ENCODE measurements around the gene RERE. TPM values are rescaled to one million over a fixed set of nuclear protein-coding genes. Genes with fewer than 3 reads are reported as not detected.

Gene RERE
- total RNA-seq, 1 donor from 2014 or later: 124 TPM

GRCh38 chr1:8494681-8495080 lies 322.8 kb downstream of the RERE start:
- Histone ChIP-seq H3K36me3 (ENCODE audit: insufficient read depth, low read length) (peaks cover 6% of the 10 kb centered on the region), H3K9ac (ENCODE audit: low read length) (no peak overlapping the region), H4K20me1 (ENCODE audit: insufficient read depth, low read length) (no peaks in the 10 kb centered on the region), H3K4me1 (ENCODE audit: insufficient read depth, low read length) (no peaks in the 10 kb centered on the region), H3K27me3 (ENCODE audit: insufficient read depth, low read length) (no peaks in the 10 kb centered on the region), H3K9me3 (ENCODE audit: insufficient read depth, low read depth, low read length) (no peaks in the 10 kb centered on the region), H2AFZ (ENCODE audit: low read depth, low read length) (no peak overlapping the region), H3K79me2 (ENCODE audit: insufficient read depth, low read length) (no peaks in the 10 kb centered on the region), H3K4me3 (ENCODE audit: insufficient read depth, low read depth, low read length) (no peak overlapping the region), H3K4me2 (ENCODE audit: low read length) (no peak overlapping the region), H3K27ac (ENCODE audit: low read depth, low read length) (no peak overlapping the region)
- H3K27ac Mint-ChIP-seq (ENCODE audit: unreplicated experiment): no peak overlapping the region
- FAIRE-seq: no peak
- no peak overlapping the region for H3K4me3 Mint-ChIP-seq (ENCODE audit: unreplicated experiment)
- peaks cover 6% of the 10 kb centered on the region for H3K9me3 Mint-ChIP-seq (ENCODE audit: unreplicated experiment)
- DNase-seq (ENCODE audit: low read depth): no peak
- TF ChIP-seq EZH2 (IDR thresholded peaks at IDR 0.05; ENCODE audit: insufficient read depth, low read length) (no peak), CTCF (IDR thresholded peaks at IDR 0.05; ENCODE audit: insufficient read depth, low read depth, low read length) (no peak)
- H3K4me1 Mint-ChIP-seq (ENCODE audit: low read depth, unreplicated experiment): peaks cover 18% of the 10 kb centered on the region
- peaks cover 43% of the 10 kb centered on the region for H3K36me3 Mint-ChIP-seq (ENCODE audit: low read depth, unreplicated experiment)
- no peaks in the 10 kb centered on the region for H3K27me3 Mint-ChIP-seq (ENCODE audit: low read depth, unreplicated experiment)

GRCh38 chr1:8493916-8494540 lies 323.4 kb downstream of the RERE start:
- no peaks in the 10 kb centered on the region for H3K27me3 Mint-ChIP-seq (ENCODE audit: low read depth, unreplicated experiment)
- H3K27me3 ChIP-seq (ENCODE audit: insufficient read depth, low read length): no peaks in the 10 kb centered on the region
- no peak overlapping the region for H3K4me3 ChIP-seq (ENCODE audit: insufficient read depth, low read depth, low read length)
- no peak overlapping the region for H3K4me2 ChIP-seq (ENCODE audit: low read length)
- H3K9me3 ChIP-seq (ENCODE audit: insufficient read depth, low read depth, low read length): no peaks in the 10 kb centered on the region
- no peak overlapping the region for H3K4me3 Mint-ChIP-seq (ENCODE audit: unreplicated experiment)
- H3K4me1 Mint-ChIP-seq (ENCODE audit: low read depth, unreplicated experiment): peaks cover 18% of the 10 kb centered on the region
- TF ChIP-seq CTCF (IDR thresholded peaks at IDR 0.05; ENCODE audit: insufficient read depth, low read depth, low read length): no peak
- no peak for TF ChIP-seq EZH2 (IDR thresholded peaks at IDR 0.05; ENCODE audit: insufficient read depth, low read length)
- H2AFZ ChIP-seq (ENCODE audit: low read depth, low read length): no peak overlapping the region
- no peaks in the 10 kb centered on the region for H4K20me1 ChIP-seq (ENCODE audit: insufficient read depth, low read length)
- peak overlapping the region; percentile 18 for H3K27ac Mint-ChIP-seq (ENCODE audit: unreplicated experiment)
- peaks cover 6% of the 10 kb centered on the region for H3K9me3 Mint-ChIP-seq (ENCODE audit: unreplicated experiment)
- H3K79me2 ChIP-seq (ENCODE audit: insufficient read depth, low read length): no peaks in the 10 kb centered on the region
- H3K4me1 ChIP-seq (ENCODE audit: insufficient read depth, low read length): no peaks in the 10 kb centered on the region
- H3K9ac ChIP-seq (ENCODE audit: low read length): no peak overlapping the region
- H3K36me3 Mint-ChIP-seq (ENCODE audit: low read depth, unreplicated experiment): peaks cover 39% of the 10 kb centered on the region
- H3K36me3 ChIP-seq (ENCODE audit: insufficient read depth, low read length): peaks cover 6% of the 10 kb centered on the region
- no peak overlapping the region for H3K27ac ChIP-seq (ENCODE audit: low read depth, low read length)
- DNase-seq (ENCODE audit: low read depth) (no peak), FAIRE-seq (no peak)

GRCh38 chr1:8487249-8487648 lies 330.2 kb downstream of the RERE start:
- H3K9me3 ChIP-seq (ENCODE audit: insufficient read depth, low read depth, low read length): no peaks in the 10 kb centered on the region
- peaks cover 3% of the 10 kb centered on the region for H3K9me3 Mint-ChIP-seq (ENCODE audit: unreplicated experiment)
- H2AFZ ChIP-seq (ENCODE audit: low read depth, low read length): no peak overlapping the region
- H3K4me2 ChIP-seq (ENCODE audit: low read length): no peak overlapping the region
- H3K27me3 ChIP-seq (ENCODE audit: insufficient read depth, low read length): no peaks in the 10 kb centered on the region
- DNase-seq (ENCODE audit: low read depth) (no peak), FAIRE-seq (no peak)
- H3K9ac ChIP-seq (ENCODE audit: low read length): no peak overlapping the region
- H3K36me3 ChIP-seq (ENCODE audit: insufficient read depth, low read length): no peaks in the 10 kb centered on the region
- no peaks in the 10 kb centered on the region for H3K4me1 ChIP-seq (ENCODE audit: insufficient read depth, low read length)
- H3K36me3 Mint-ChIP-seq (ENCODE audit: low read depth, unreplicated experiment): peaks cover 4% of the 10 kb centered on the region
- H3K27ac Mint-ChIP-seq (ENCODE audit: unreplicated experiment): peak overlapping the region; percentile 66
- no peaks in the 10 kb centered on the region for H3K27me3 Mint-ChIP-seq (ENCODE audit: low read depth, unreplicated experiment)
- H3K4me3 ChIP-seq (ENCODE audit: insufficient read depth, low read depth, low read length): no peak overlapping the region
- no peaks in the 10 kb centered on the region for H3K79me2 ChIP-seq (ENCODE audit: insufficient read depth, low read length)
- peaks cover 3% of the 10 kb centered on the region for H4K20me1 ChIP-seq (ENCODE audit: insufficient read depth, low read length)
- H3K4me1 Mint-ChIP-seq (ENCODE audit: low read depth, unreplicated experiment): peaks cover 11% of the 10 kb centered on the region
- no peak overlapping the region for H3K27ac ChIP-seq (ENCODE audit: low read depth, low read length)
- no peak for TF ChIP-seq EZH2 (IDR thresholded peaks at IDR 0.05; ENCODE audit: insufficient read depth, low read length)
- TF ChIP-seq CTCF (IDR thresholded peaks at IDR 0.05; ENCODE audit: insufficient read depth, low read depth, low read length): no peak
- no peak overlapping the region for H3K4me3 Mint-ChIP-seq (ENCODE audit: unreplicated experiment)
